Natural killer cell (primary cell): ENCODE data around the gene DNAJC25. TPM values are rescaled to one million over a fixed set of nuclear protein-coding genes. Genes with fewer than 3 reads are reported as not detected.

Source experiments
- ATAC-seq, 3 donors: fragments of 150-1000 bp in 2 of 3; fragments of 200-7000 bp in 1 of 3; cut with Tn5 transposase; 1 replicate in 1 of 3; 2 replicates in 2 of 3; pipeline ENCODE4 v1.10.0; 2021; ENCODE audit warnings: mild to moderate bottlenecking in 2 of 3, moderate library complexity in 2 of 3
- DNase-seq, 2 donors: peaks; one replicate each; pipeline versions ENCODE4 v3.0.0 to v3.0.0-alpha.2; 2013 to 2021; ENCODE audit warnings: mixed read lengths in 1 of 2
- H3K27ac ChIP-seq: one replicate; pipeline ENCODE4 v1.5.1; 2013; ENCODE audit warnings: mild to moderate bottlenecking, low read length
- H3K27me3 ChIP-seq: one replicate; pipeline ENCODE4 v1.6.1; 2013; ENCODE audit warnings: low read length; ENCODE audit not compliant: control insufficient read depth, insufficient read depth
- H3K36me3 ChIP-seq: one replicate; pipeline ENCODE4 v1.6.1; 2013; ENCODE audit warnings: low read length; ENCODE audit not compliant: control insufficient read depth, insufficient read depth
- H3K4me1 ChIP-seq: one replicate; pipeline ENCODE4 v1.6.1; 2013; ENCODE audit warnings: low read length; ENCODE audit not compliant: control insufficient read depth, insufficient read depth
- H3K4me3 ChIP-seq: one replicate; pipeline ENCODE4 v1.5.1; 2013; ENCODE audit warnings: low read length
- H3K9me3 ChIP-seq: one replicate; pipeline ENCODE4 v1.6.1; 2013; ENCODE audit warnings: low read length; ENCODE audit not compliant: control insufficient read depth, insufficient read depth
- H3K27ac Mint-ChIP-seq, 2 donors: one replicate each; pipeline ENCODE4 v1.8.0; 2022; ENCODE audit warnings: mild to moderate bottlenecking in 2 of 2, mixed read lengths in 2 of 2, moderate library complexity in 1 of 2
- H3K27me3 Mint-ChIP-seq, 2 donors: one replicate each; pipeline ENCODE4 v1.8.0; 2022; ENCODE audit warnings: low read depth in 2 of 2, mixed read lengths in 2 of 2
- H3K36me3 Mint-ChIP-seq: one replicate; pipeline ENCODE4 v1.8.0; 2022; ENCODE audit warnings: mixed read lengths
- H3K4me1 Mint-ChIP-seq, 2 donors: one replicate each; pipeline ENCODE4 v1.8.0; 2022; ENCODE audit warnings: mixed read lengths in 2 of 2
- H3K4me3 Mint-ChIP-seq: one replicate; pipeline ENCODE4 v1.8.0; 2022; ENCODE audit warnings: mild to moderate bottlenecking, moderate library complexity, mixed read lengths
- H3K9me3 Mint-ChIP-seq, 2 donors: one replicate each; pipeline ENCODE4 v1.8.0; 2022; ENCODE audit warnings: mixed read lengths in 2 of 2
- CTCF ChIP-seq: fragments of 200-600 bp; IDR thresholded peaks from one replicate; pipeline ENCODE4 v1.8.0; 2022; ENCODE audit warnings: antibody characterized with exemption
- WGBS: methylation state at CpG from one replicate; pipeline ENCODE4 v1.1.7; 2013; ENCODE audit warnings: missing lambda C conversion rate; ENCODE audit not compliant: insufficient coverage; 5-methylcytosine and 5-hydroxymethylcytosine counted together
- intact Hi-C: fragments of 100-400 bp; cut with micrococcal nuclease; formaldehyde crosslinking; loops from one replicate; pipeline ENCODE4 v1.14.2; 2022
- total RNA-seq, 4 donors: library from RNA; stranded (reverse); fragments of 120-200 nt in 1 of 4; gene quantifications; one replicate each; pipeline versions ENCODE4 v1.2.3 to v1.2.4, GENCODE V29; 2013 to 2022

Gene DNAJC25
- total RNA-seq, 3 donors from 2014 or later (not counting 1 experiment from before 2014, with no cell fraction given): 5.1 to 5.9 (median 5.7) TPM

GRCh38 chr9:111588846-111589245 lies 42.3 kb upstream of the DNAJC25 start:
- WGBS: no CpG with 5 or more reads among the region's 5 CpGs
- intact Hi-C loops: no loop called here
- no peaks in the 10 kb centered on the region for H3K36me3 ChIP-seq
- H3K9me3 Mint-ChIP-seq: no peaks in the 10 kb centered on the region
- TF ChIP-seq CTCF: no peak
- H3K27ac ChIP-seq: no peak overlapping the region
- H3K27me3 Mint-ChIP-seq: peaks cover 0 to 2% of the 10 kb centered on the region in 2 donors
- no peak for ATAC-seq
- no peak overlapping the region for H3K4me3 Mint-ChIP-seq
- no peak overlapping the region for H3K4me3 ChIP-seq
- no peak overlapping the region for H3K27ac Mint-ChIP-seq
- H3K4me1 Mint-ChIP-seq: no peaks in the 10 kb centered on the region
- H3K36me3 Mint-ChIP-seq: no peaks in the 10 kb centered on the region
- no peaks in the 10 kb centered on the region for H3K27me3 ChIP-seq
- DNase-seq: no peak
- no peaks in the 10 kb centered on the region for H3K9me3 ChIP-seq
- H3K4me1 ChIP-seq: no peaks in the 10 kb centered on the region

GRCh38 chr9:111597852-111598732 lies 33.0 kb upstream of the DNAJC25 start:
- Histone ChIP-seq H3K27ac (no peak overlapping the region), H3K4me1 (peaks cover 22% of the 10 kb centered on the region), H3K27me3 (peaks cover 27% of the 10 kb centered on the region), H3K4me3 (peak overlapping the region; percentile 23), H3K36me3 (no peaks in the 10 kb centered on the region), H3K9me3 (no peaks in the 10 kb centered on the region)
- H3K36me3 Mint-ChIP-seq: no peaks in the 10 kb centered on the region
- DNase-seq: peak; percentile 20 to 83
- peaks cover 24 to 29% of the 10 kb centered on the region in 2 donors for H3K4me1 Mint-ChIP-seq
- peak; percentile 42 for TF ChIP-seq CTCF
- intact Hi-C loops: no loop called here
- peak in 2 of 3 donors; percentile 50 to 65 for ATAC-seq
- no peaks in the 10 kb centered on the region for H3K9me3 Mint-ChIP-seq
- 2% methylated on average over 41 of the region's 41 CpGs for WGBS
- peak overlapping the region; percentile 88 for H3K4me3 Mint-ChIP-seq
- no peak overlapping the region for H3K27ac Mint-ChIP-seq
- H3K27me3 Mint-ChIP-seq: peaks cover 47 to 58% of the 10 kb centered on the region in 2 donors

- no peaks in the 10 kb centered on the region for H3K36me3 Mint-ChIP-seq
- 4% methylated on average over 16 of the region's 16 CpGs for WGBS
- H3K9me3 ChIP-seq: no peaks in the 10 kb centered on the region
- peaks cover 24 to 29% of the 10 kb centered on the region in 2 donors for H3K4me1 Mint-ChIP-seq
- H3K4me3 ChIP-seq: no peak overlapping the region
- H3K9me3 Mint-ChIP-seq: no peaks in the 10 kb centered on the region
- intact Hi-C loops: no loop called here
- no peak overlapping the region for H3K27ac Mint-ChIP-seq
- ATAC-seq: peak in 2 of 3 donors; percentile 36 to 38
- peaks cover 47 to 61% of the 10 kb centered on the region in 2 donors for H3K27me3 Mint-ChIP-seq
- peaks cover 22% of the 10 kb centered on the region for H3K4me1 ChIP-seq
- peak overlapping the region; percentile 88 for H3K4me3 Mint-ChIP-seq
- H3K27ac ChIP-seq: no peak overlapping the region
- peak in 1 of 2 donors; percentile 20 for DNase-seq
- no peaks in the 10 kb centered on the region for H3K36me3 ChIP-seq
- peaks cover 27% of the 10 kb centered on the region for H3K27me3 ChIP-seq
- TF ChIP-seq CTCF: no peak
These were observed 32.4 kb upstream of the DNAJC25 start for GRCh38 chr9:111598733-111599091.
